Activated T-cell treated with anti-CD3 and anti-CD28 coated beads, Interleukin-2, amount 50 U/mL, for 1 hour (primary cell): Measurements from ENCODE around the gene SUGCT.

Experiments used
- DNase-seq: peaks from one replicate; pipeline ENCODE4 v3.0.0-alpha.2; 2020

The SUGCT gene

GRCh38 chr7:40804477-40805215 lies 669.8 kb downstream of the SUGCT start:
- DNase-seq = no peak

- DNase-seq = no peak
These were observed 670.6 kb downstream of the SUGCT start for GRCh38 chr7:40805361-40805760.

GRCh38 chr7:40808378-40808942 lies 673.7 kb downstream of the SUGCT start:
- DNase-seq = no peak

GRCh38 chr7:40810274-40810673 lies 675.5 kb downstream of the SUGCT start:
- DNase-seq = no peak

- DNase-seq = no peak
These were observed 676.9 kb downstream of the SUGCT start for GRCh38 chr7:40811666-40812065.

GRCh38 chr7:40815022-40815421 lies 680.2 kb downstream of the SUGCT start:
- DNase-seq = no peak

GRCh38 chr7:40815512-40815911 lies 680.7 kb downstream of the SUGCT start:
- no peak for DNase-seq

- DNase-seq = no peak
These were observed 688.1 kb downstream of the SUGCT start for GRCh38 chr7:40822861-40823260.

GRCh38 chr7:40824461-40824860 lies 689.7 kb downstream of the SUGCT start:
- DNase-seq = no peak

GRCh38 chr7:40826411-40827221 lies 691.8 kb downstream of the SUGCT start:
- DNase-seq = no peak

- no peak for DNase-seq
These were observed 692.6 kb downstream of the SUGCT start for GRCh38 chr7:40827222-40828085.

- DNase-seq = no peak
These were observed 694.1 kb downstream of the SUGCT start for GRCh38 chr7:40828686-40829600.

- DNase-seq = no peak
These were observed 698.5 kb downstream of the SUGCT start for GRCh38 chr7:40833191-40833887.

GRCh38 chr7:40833888-40834234 lies 699.1 kb downstream of the SUGCT start:
- DNase-seq = no peak

- no peak for DNase-seq
These were observed 701.4 kb downstream of the SUGCT start for GRCh38 chr7:40836218-40836617.

- no peak for DNase-seq
These were observed 705.1 kb downstream of the SUGCT start for GRCh38 chr7:40839881-40840280.

GRCh38 chr7:40840990-40841389 lies 706.2 kb downstream of the SUGCT start:
- DNase-seq = no peak

- DNase-seq = no peak
These were observed 707.8 kb downstream of the SUGCT start for GRCh38 chr7:40842641-40843040.

- DNase-seq = no peak
These were observed 708.7 kb downstream of the SUGCT start for GRCh38 chr7:40843338-40843985.

GRCh38 chr7:40845943-40846342 lies 711.1 kb downstream of the SUGCT start:
- no peak for DNase-seq

GRCh38 chr7:40847921-40848320 lies 713.1 kb downstream of the SUGCT start:
- DNase-seq = no peak
